ENCODE results near the gene WDR19. TPM values are rescaled to one million over a fixed set of nuclear protein-coding genes. Genes with fewer than 3 reads are reported as not detected.
A peak's percentile ranks its signal among the peaks of the same experiment; 100 is the strongest.
"Not testable (repeated sequence)": the region's sequence is repeated elsewhere in the genome, so short reads cannot be mapped to it uniquely, and the experiment has no call there.

Gene WDR19
- 9.4 TPM for total RNA-seq
- long read RNA-seq, partial matches to known transcripts = 1 of 6 reads
- long read RNA-seq, other reads (novel, unspliced or antisense) = 5 of 6 reads

GRCh38 chr4:39181905-39182638 lies at the start of gene WDR19:
Gene WDR19, plus strand, starts transcription at chr4:39182529. Its CDS starts 29 bp downstream, at chr4:39182558.
- intact Hi-C loops (cut with DNase I) = loop anchor here (5.0 to 10.0 kb wide), 2 partner anchors 275 to 453 kb away; partner anchors contain the start of genes LIAS, RPL9 and SMIM14
- peak; percentile 100 for DNase-seq (ENCODE audit: low spot score)

- intact Hi-C loops (cut with DNase I) = loop anchor here (2.0 to 10.0 kb wide), 2 partner anchors 231 to 369 kb away; no protein-coding TSS in a partner anchor
- DNase-seq (ENCODE audit: low spot score) = no peak
Observed at GRCh38 chr4:39133623-39134022, 48.7 kb upstream of the WDR19 start.

- no peak for DNase-seq (ENCODE audit: low spot score)
- intact Hi-C loops (cut with DNase I) = loop anchor here (2.0 to 10.0 kb wide), 2 partner anchors 232 to 370 kb away; no protein-coding TSS in a partner anchor
Observed at GRCh38 chr4:39134683-39135306, 47.5 kb upstream of the WDR19 start.

DNA sequence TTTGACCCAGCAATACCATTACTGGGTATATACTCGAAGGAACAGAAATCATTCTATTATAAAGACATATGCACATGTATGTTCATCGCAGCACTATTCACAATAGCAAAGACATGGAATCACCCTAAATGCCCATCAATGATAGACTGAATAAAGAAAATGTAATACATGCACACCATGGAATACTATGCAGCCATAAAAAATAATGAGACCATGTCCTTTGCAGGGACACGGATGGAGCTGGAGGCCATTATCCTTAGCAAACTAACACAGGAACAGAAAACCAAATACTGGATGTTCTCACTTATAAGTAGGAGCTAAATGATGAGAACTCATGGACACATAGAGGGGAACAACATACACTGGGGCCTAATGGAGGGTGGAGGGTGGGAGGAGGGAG lies 44.1 kb upstream of the WDR19 start:
- not testable (repeated sequence) for DNase-seq (ENCODE audit: low spot score)
- intact Hi-C loops (cut with DNase I) = loop anchor here (10.0 kb wide), 1 partner anchor 373 kb away; no protein-coding TSS in a partner anchor

DNA sequence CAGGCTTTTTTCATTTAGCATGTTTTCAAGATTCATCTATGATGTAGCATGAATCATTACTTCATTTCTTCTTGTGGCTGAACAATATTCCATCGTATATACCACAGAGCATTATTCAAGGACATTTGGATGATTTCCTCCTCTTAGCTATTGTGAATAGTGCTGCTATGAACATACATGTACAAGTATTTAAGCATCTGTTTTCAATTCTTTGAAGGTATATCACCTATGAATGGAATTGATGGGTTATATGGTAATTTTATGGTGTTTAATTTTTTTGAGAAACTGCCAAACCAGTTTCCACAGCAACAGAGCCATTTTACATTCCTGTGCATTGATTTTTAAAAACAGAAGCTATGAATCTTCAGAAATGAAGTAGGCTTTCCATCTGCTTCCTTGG lies 36.1 kb upstream of the WDR19 start:
- DNase-seq (ENCODE audit: low spot score) = no peak
- intact Hi-C loops (cut with DNase I) = no loop called here

DNA sequence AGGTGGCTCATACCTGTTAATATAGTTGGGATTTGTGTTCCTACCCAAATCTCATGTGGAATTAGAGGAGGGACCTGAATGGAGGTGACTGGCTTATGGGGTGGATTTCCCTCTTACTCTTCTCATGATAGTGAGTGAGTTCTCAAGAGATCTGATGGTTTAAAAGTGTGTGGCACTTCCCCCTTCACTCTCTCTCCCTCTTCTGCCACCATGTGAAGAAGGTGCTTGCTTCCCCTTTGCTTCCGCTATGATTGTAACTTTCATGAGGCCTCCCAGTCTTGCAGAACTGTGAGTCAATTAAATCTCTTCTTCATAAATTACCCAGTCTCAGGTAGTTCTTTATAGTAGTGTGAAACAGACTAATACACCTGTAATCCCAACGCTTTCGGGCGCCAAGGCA lies 28.3 kb upstream of the WDR19 start:
- intact Hi-C loops (cut with DNase I) = no loop called here
- no peak for DNase-seq (ENCODE audit: low spot score)

DNA sequence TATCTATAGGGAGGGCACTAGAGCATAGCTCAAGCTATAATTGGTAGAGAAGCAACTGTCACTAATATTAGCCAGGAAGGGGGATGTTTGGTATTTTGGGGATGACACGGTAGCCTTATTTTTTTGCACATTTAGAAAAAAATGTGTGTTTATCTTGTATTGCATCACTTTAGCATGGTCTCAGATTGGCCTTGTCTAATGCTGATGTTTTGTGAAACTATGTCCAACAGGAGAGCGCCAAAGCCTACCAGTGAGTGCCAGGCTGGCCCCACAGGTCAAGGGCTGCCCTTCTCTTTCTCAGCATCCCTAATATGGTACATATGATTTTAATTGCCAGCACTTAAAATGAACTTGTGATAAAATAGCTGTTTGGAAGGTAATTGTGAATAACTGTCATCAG lies 24.8 kb upstream of the WDR19 start:
- intact Hi-C loops (cut with DNase I) = no loop called here

GRCh38 chr4:39166177-39166576 lies 16.2 kb upstream of the WDR19 start:
- DNase-seq (ENCODE audit: low spot score) = no peak
- intact Hi-C loops (cut with DNase I) = no loop called here

More for the DNA sequence above, 24.8 kb upstream of the WDR19 start:
- DNase-seq (ENCODE audit: low spot score) = no peak

DNA sequence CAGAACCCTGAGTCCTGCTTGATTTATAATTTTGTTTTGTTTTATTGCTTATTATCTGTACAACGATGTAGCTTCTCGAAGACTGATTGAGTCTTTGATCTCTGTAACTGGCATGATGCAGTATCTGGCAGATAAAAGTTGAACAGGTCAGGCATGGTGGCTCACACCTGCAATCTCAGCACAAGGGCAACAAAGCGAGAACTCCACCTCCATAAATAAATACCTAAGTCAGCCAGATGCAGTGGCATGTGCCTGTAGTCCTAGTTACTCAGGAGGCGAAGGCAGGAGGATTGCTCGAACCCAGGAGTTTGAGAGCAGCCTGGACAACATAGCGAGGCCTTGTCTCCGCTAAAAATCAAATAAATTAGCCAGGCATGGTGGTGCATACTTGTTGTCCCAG lies 15.7 kb upstream of the WDR19 start:
- intact Hi-C loops (cut with DNase I) = no loop called here
- DNase-seq (ENCODE audit: low spot score) = no peak

- intact Hi-C loops (cut with DNase I) = no loop called here
- DNase-seq (ENCODE audit: low spot score) = no peak
Observed at GRCh38 chr4:39169426-39169825, 12.9 kb upstream of the WDR19 start.

- intact Hi-C loops (cut with DNase I) = no loop called here
- DNase-seq (ENCODE audit: low spot score) = no peak
Observed at GRCh38 chr4:39170301-39170700, 12.0 kb upstream of the WDR19 start.

DNA sequence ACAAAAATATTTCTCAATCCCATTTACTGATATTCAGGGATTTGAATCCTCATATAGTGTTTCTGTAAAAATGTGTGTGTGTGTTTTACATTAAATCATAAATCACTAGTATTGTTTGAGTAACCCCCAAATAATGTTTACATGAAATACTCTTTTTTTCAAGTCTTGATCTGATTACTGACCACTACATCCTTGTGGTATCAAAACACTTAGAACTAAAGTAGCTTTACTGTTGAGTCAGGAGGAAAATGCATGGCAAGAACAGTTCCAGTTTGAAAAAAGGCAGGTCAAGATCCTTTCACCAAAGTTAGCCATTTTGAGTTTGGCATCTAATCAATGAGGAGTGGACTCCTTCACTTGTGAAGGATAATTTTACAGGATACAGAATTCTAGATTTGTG lies 3.6 kb upstream of the WDR19 start:
- intact Hi-C loops (cut with DNase I) = no loop called here
- no peak for DNase-seq (ENCODE audit: low spot score)

- intact Hi-C loops (cut with DNase I) = loop anchor here (5.0 to 10.0 kb wide), 2 partner anchors 278 to 455 kb away; partner anchors contain the start of genes LIAS, RPL9 and SMIM14
- no peak for DNase-seq (ENCODE audit: low spot score)
Observed at GRCh38 chr4:39179681-39180080, 2.6 kb upstream of the WDR19 start.

DNA sequence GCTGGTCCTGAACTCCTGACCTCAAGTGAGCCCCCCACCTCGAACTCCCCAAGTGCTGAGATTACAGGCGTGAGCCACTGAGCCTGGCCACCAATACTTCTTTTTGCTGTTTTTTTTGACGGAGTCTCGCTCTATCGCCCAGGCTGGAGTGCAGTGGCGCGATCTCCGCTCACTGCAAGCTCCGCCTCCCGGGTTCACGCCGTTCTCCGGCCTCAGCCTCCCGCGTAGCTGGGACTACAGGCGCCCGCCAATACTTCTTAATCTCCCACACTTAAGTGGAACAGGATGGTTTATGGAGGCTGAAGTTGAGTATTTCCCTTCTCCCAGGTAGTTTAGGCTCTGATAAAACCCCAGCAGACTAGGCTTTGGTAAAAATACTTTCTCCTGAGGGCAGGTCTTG lies 1.7 kb upstream of the WDR19 start:
- DNase-seq (ENCODE audit: low spot score) = not testable (repeated sequence)
- intact Hi-C loops (cut with DNase I) = loop anchor here (5.0 to 10.0 kb wide), 2 partner anchors 277 to 454 kb away; partner anchors contain the start of genes LIAS, RPL9 and SMIM14

DNA sequence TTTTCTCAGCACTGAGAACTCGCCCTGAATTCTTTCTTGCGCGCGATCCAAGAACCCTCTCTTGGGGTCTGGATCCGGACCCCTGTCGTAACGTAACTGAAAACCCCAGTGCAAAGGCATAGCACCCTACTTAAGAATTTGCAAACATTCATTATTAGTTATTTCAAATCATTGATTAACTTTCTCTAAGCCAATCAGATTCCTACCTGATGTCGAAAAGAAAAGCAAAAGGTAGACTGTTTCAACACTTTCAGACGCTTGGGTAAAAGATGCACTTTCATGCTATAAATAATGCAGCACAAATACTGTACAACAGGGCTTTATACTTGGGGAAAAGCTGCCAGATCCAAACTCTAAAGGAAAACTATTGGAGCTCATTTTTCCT lies 817 bp upstream of the WDR19 start:
- DNase-seq (ENCODE audit: low spot score) = no peak
- intact Hi-C loops (cut with DNase I) = loop anchor here (5.0 to 10.0 kb wide), 2 partner anchors 276 to 453 kb away; partner anchors contain the start of genes LIAS, RPL9 and SMIM14

DNA sequence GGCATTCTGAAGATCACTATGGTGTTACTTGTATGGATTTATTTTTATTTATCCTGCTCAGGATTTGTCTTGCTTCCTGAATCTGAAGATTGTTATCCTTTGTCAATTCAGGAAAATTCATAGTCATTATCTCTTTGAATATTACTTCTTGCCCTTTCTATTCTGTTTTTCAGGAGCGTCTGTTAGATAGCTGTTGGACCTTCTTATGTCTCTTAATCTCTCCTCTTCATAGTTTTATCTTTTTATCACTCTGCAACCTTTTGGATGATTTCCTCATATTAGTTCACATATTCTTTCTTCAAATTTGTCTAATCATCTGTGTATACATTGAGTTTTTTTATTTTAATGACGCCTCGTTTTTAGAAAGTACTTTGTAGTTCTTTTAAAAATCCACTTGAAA lies 19.6 kb downstream of the WDR19 start:
- DNase-seq (ENCODE audit: low spot score) = no peak
- intact Hi-C loops (cut with DNase I) = no loop called here

DNA sequence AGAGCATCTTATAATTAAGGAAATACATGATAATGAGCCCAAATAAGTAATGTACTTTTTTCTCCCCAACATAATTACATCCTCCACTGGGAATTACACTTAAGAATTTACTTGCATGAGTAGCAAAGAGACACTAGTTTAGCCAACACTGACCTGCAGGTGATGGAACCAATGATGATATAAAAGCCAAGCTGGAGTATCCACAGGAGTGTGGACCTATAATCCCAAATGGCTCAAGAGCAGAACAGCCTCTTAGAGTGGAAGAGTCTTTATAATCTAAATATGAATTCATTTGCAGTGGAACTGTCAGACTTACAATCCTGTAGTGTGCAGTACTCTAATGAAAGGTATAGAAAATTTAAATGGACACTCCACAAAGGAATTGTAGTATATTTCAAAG lies 22.2 kb downstream of the WDR19 start:
- DNase-seq (ENCODE audit: low spot score) = no peak
- intact Hi-C loops (cut with DNase I) = no loop called here

DNA sequence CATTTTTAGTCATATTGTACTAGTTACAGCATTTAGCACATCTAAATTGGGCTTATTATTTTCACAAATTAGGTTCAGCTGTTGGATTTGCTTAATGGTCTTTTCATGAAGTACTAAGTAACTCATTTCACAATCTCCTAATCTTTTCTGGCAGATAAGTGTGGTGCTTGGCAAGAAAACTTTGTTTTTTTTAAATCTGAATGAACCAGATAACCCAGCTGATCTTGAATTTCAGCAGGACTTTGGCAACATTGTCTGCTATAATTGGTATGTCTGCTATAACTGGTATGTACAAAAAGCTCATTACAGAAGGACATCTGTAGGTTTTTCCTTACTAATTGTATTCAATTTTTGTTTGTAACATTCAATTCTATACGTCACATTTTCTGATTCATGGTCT lies 22.7 kb downstream of the WDR19 start:
- no peak for DNase-seq (ENCODE audit: low spot score)
- intact Hi-C loops (cut with DNase I) = no loop called here

GRCh38 chr4:39205476-39205875 lies 23.1 kb downstream of the WDR19 start:
- intact Hi-C loops (cut with DNase I) = no loop called here
- DNase-seq (ENCODE audit: low spot score) = no peak

- no peak for DNase-seq (ENCODE audit: low spot score)
- intact Hi-C loops (cut with DNase I) = no loop called here
Observed at GRCh38 chr4:39227906-39228305, 45.6 kb downstream of the WDR19 start.

DNA sequence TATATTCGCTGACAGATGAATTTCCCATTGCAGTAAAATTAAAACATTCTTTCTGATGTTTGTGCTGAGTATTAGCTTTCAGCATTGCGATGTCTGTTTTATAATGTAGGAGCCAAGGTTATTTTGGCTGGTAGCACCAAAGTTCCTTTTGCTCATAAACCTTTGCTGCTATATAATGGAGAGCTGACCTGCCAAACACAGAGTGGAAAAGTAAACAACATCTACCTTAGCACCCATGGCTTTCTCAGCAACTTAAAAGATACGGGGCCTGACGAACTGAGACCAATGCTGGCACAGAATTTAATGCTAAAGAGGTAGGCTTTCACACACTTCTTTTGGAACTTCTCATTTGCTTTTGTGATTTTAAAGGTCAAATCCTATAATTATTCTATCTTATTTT lies 46.0 kb downstream of the WDR19 start:
- no peak for DNase-seq (ENCODE audit: low spot score)
- intact Hi-C loops (cut with DNase I) = no loop called here

Measured in cardiac septum (tissue), 1 donor.